ENCODE results near the gene ABCG8. TPM values are rescaled to one million over a fixed set of nuclear protein-coding genes. Genes with fewer than 3 reads are reported as not detected.

The ABCG8 gene
- total and polyA plus RNA-seq, 12 donors, result 0.15 to 1.4 TPM; not detected in 10

DNA sequence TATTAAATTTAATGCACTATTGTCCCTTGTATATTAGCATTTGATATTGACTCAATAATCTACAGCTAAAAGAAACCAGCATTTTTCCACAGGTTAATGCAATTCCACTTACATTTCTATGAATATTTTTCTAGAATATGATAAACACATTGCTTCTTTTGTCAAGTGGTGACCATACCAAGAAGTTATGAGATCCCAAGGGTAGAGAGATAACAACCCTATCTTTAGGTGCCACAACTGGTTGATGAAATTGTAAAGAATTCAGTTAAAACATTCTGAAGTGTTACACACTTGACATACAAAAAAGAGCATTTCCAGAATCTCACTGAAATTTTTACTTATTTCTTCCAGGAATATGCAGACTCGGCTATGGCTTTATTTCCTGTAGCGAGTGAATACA, 56.0 kb downstream of the ABCG8 start:
- intact Hi-C loops (cut with DNase I), result no loop called here

DNA sequence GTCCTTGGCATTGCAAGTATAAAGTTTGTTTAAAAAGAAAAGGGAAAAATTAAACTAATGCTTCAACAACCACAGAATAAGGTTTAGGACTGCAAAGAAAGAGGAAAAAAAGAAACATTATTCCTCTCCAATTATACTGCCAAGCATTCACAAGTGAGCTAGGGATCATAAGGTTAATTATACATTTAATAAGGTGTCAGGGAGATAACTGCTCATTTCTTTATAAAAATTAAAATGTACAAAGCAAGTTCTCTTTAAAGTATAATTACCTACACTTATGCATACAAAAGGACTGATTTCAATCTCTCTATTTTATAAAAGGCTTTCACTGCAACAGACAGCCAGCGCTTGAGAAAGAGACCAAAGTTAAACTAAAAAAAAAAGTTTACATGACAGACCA, 58.1 kb downstream of the ABCG8 start:
- no peak overlapping the region for H3K4me3 ChIP-seq
- ATAC-seq (no peak), DNase-seq (no peak)
- no peaks in the 10 kb centered on the region for H3K27me3 ChIP-seq
- peaks cover 0 to 100% (median 35%) of the 10 kb centered on the region in 9 donors for H3K36me3 ChIP-seq
- no peaks in the 10 kb centered on the region for H3K9me3 ChIP-seq
- WGBS, 2 donors, result 97 to 98% methylated on average over 1 of the region's 1 CpG
- no peak overlapping the region for H3K27ac ChIP-seq
- H3K4me1 ChIP-seq, result no peaks in the 10 kb centered on the region
- intact Hi-C loops (cut with DNase I), result no loop called here
- TF ChIP-seq, protein P1, sequence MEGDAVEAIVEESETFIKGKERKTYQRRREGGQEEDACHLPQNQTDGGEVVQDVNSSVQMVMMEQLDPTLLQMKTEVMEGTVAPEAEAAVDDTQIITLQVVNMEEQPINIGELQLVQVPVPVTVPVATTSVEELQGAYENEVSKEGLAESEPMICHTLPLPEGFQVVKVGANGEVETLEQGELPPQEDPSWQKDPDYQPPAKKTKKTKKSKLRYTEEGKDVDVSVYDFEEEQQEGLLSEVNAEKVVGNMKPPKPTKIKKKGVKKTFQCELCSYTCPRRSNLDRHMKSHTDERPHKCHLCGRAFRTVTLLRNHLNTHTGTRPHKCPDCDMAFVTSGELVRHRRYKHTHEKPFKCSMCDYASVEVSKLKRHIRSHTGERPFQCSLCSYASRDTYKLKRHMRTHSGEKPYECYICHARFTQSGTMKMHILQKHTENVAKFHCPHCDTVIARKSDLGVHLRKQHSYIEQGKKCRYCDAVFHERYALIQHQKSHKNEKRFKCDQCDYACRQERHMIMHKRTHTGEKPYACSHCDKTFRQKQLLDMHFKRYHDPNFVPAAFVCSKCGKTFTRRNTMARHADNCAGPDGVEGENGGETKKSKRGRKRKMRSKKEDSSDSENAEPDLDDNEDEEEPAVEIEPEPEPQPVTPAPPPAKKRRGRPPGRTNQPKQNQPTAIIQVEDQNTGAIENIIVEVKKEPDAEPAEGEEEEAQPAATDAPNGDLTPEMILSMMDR (IDR thresholded peaks at IDR 0.05), result no peak

More for the DNA sequence above, 56.0 kb downstream of the ABCG8 start:
- no peaks in the 10 kb centered on the region for H3K9me3 ChIP-seq
- H3K27ac ChIP-seq, result no peak overlapping the region
- no peaks in the 10 kb centered on the region for H3K27me3 ChIP-seq
- ATAC-seq (no peak), DNase-seq (no peak)
- WGBS, 2 donors, result 96% methylated on average over 2 of the region's 2 CpGs
- H3K4me1 ChIP-seq, result no peaks in the 10 kb centered on the region
- H3K36me3 ChIP-seq, result peaks cover 0 to 100% (median 45%) of the 10 kb centered on the region in 9 donors
- TF ChIP-seq, protein P1 (IDR thresholded peaks at IDR 0.05), result no peak
- H3K4me3 ChIP-seq, result no peak overlapping the region

DNA sequence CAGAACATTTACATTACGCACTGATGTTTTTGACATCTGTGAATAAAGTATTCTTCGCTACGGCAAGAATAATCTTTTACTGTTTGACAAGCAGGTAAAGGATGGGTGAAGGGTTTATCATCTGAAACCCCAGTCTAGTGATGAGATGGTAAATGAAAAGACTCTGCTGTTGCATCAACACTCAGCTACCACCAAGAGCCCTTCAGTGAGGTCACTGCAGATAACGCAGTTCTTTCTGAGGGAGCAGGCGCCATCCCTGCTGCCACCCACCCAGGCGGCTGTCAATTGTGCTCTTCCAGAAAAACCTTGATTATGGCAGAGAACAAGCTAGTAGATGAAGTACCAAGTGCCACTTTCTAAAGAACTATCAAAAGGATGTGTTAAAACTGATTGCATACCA, 58.7 kb downstream of the ABCG8 start:
- no peak overlapping the region for H3K4me3 ChIP-seq
- H3K4me1 ChIP-seq, result no peaks in the 10 kb centered on the region
- ATAC-seq (no peak), DNase-seq (no peak)
- WGBS, 2 donors, result 75 to 85% methylated on average over 6 of the region's 6 CpGs
- TF ChIP-seq, protein P1 (IDR thresholded peaks at IDR 0.05), result no peak
- intact Hi-C loops (cut with DNase I), result no loop called here
- H3K36me3 ChIP-seq, result peaks cover 0 to 99% (median 29%) of the 10 kb centered on the region in 9 donors
- no peaks in the 10 kb centered on the region for H3K27me3 ChIP-seq
- no peak overlapping the region for H3K27ac ChIP-seq
- no peaks in the 10 kb centered on the region for H3K9me3 ChIP-seq

DNA sequence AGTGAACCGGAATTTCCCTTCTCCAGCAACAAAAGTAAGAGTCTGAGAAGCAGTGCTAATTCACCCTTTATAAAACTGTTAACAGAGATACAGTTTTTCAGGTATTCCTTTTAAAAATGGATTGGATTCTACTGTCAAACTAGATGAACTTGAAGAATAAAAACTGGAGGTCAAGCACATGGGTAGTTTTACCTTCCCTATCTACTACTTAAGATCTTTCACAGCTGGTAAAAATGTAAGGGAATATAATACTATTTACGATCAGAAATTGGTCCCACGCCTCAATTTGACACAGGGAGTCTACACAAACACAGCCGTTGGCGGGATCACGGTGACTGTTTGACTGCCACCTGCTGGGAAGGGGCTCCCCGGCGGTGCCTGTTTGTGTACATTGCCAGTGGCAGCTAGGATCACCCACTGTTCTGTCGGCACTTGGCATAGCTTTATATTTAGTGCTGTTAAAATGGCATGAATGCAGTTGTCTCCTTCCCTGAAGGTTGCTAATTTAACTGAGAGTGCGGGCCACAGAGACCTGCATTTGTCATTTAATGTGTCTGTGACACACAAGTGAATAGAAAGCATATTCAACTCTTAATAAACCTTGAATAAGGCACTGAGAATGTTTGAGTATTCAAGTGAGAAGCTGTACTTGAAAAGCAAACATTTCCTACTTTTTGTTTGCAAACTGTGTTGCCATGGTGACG, 59.5 kb downstream of the ABCG8 start:
- intact Hi-C loops (cut with DNase I), result no loop called here
- DNase-seq (no peak), ATAC-seq (no peak)
- Histone ChIP-seq H3K36me3 (peaks cover 0 to 98% (median 22%) of the 10 kb centered on the region in 9 donors), H3K27me3 (no peaks in the 10 kb centered on the region), H3K4me3 (no peak overlapping the region), H3K27ac (no peak overlapping the region), H3K9me3 (no peaks in the 10 kb centered on the region), H3K4me1 (no peaks in the 10 kb centered on the region)
- WGBS, 2 donors, result 60 to 74% methylated on average over 11 of the region's 11 CpGs
- TF ChIP-seq, protein P1 (IDR thresholded peaks at IDR 0.05), result peak in 5 of 9 donors; percentile 4 to 30 (median 11)
